PC-3 (cell line): ENCODE results near the gene IST1. TPM values are rescaled to one million over a fixed set of nuclear protein-coding genes. Genes with fewer than 3 reads are reported as not detected.

Experiments
- ATAC-seq: fragments of 200-7000 bp; cut with Tn5 transposase; 2 replicates; pipeline ENCODE4 v1.9.1; 2020; ENCODE audit warnings: mild to moderate bottlenecking, moderate library complexity
- BruUV-seq: library from RNA; stranded (reverse); fragments of 400-500 nt; replicated peaks from 2 replicates; lab custom pipeline; 2021; lab: Mats Ljungman, UMichigan
- CTCF ChIA-PET: fragments of 300-600 bp; sonication (Branson Sonifier 250); formaldehyde crosslinking; loops from one replicate; lab custom pipeline; 2022; ENCODE audit warnings: antibody characterized with exemption; lab: Charles Lee
- POLR2A ChIA-PET: fragments of 300-600 bp; sonication (Branson Sonifier 250); formaldehyde crosslinking; loops from one replicate; lab custom pipeline; 2022; ENCODE audit warnings: antibody characterized with exemption; ENCODE audit not compliant: unreplicated experiment; lab: Charles Lee
- DNase-seq: peaks from one replicate; pipeline ENCODE4 v3.0.0-alpha.2; 2015
- H2AFZ ChIP-seq: fragments of 300-600 bp; sonication (generic); 2 replicates; pipeline ENCODE4 v1.6.0; 2016; ENCODE audit warnings: antibody characterized with exemption, low read length
- H3F3A ChIP-seq: fragments of 300-600 bp; sonication (generic); one replicate; pipeline ENCODE4 v1.6.0; 2017; ENCODE audit warnings: antibody characterized with exemption, low read length, control low read depth, mild to moderate bottlenecking; ENCODE audit not compliant: unreplicated experiment
- H3K27ac ChIP-seq: fragments of 300-600 bp; sonication (generic); 2 replicates; pipeline ENCODE4 v1.5.1; 2016; ENCODE audit warnings: mild to moderate bottlenecking, low read length
- H3K27me3 ChIP-seq: fragments of 300-600 bp; sonication (generic); 2 replicates; pipeline ENCODE4 v1.6.1; 2016; ENCODE audit warnings: low read length, mixed read lengths
- H3K36me3 ChIP-seq: fragments of 300-600 bp; sonication (generic); 2 replicates; pipeline ENCODE4 v1.6.1; 2016; ENCODE audit warnings: low read depth, mixed run types, low read length, mixed read lengths
- H3K4me1 ChIP-seq: fragments of 300-600 bp; sonication (generic); 2 replicates; pipeline ENCODE4 v1.5.1; 2016; ENCODE audit warnings: low read length; ENCODE audit not compliant: insufficient read depth
- H3K4me2 ChIP-seq: fragments of 300-600 bp; sonication (generic); 2 replicates; pipeline ENCODE4 v1.6.0; 2016; ENCODE audit warnings: low read length
- H3K4me3 ChIP-seq: fragments of 300-600 bp; sonication (generic); 2 replicates; pipeline ENCODE4 v1.5.1; 2016; ENCODE audit warnings: mild to moderate bottlenecking, low read length, mixed read lengths
- H3K79me2 ChIP-seq: fragments of 300-600 bp; sonication (generic); 2 replicates; pipeline ENCODE4 v1.6.1; 2017; ENCODE audit warnings: low read length, mixed read lengths
- H3K9ac ChIP-seq: fragments of 300-600 bp; sonication (generic); 2 replicates; pipeline ENCODE4 v1.6.0; 2016; ENCODE audit warnings: mild to moderate bottlenecking, low read length
- H3K9me2 ChIP-seq: fragments of 300-600 bp; sonication (generic); replicated peaks from 2 replicates; pipeline ENCODE4 v1.6.1; 2016; ENCODE audit warnings: mixed run types, low read length, mixed read lengths
- H3K9me3 ChIP-seq: fragments of 300-600 bp; sonication (generic); 2 replicates; pipeline ENCODE4 v1.6.1; 2016; ENCODE audit warnings: low read length, mixed read lengths
- H4K20me1 ChIP-seq: fragments of 300-600 bp; sonication (generic); 2 replicates; pipeline ENCODE4 v1.6.1; 2016; ENCODE audit warnings: low read length, mixed read lengths
- CTCF ChIP-seq: fragments of 300-600 bp; sonication (generic); conservative IDR thresholded peaks from 2 replicates; pipeline ENCODE4 v1.5.1; 2017; ENCODE audit warnings: antibody characterized with exemption, low read depth, mild to moderate bottlenecking, low read length
- EZH2 ChIP-seq: fragments of 300-600 bp; sonication (generic); IDR thresholded peaks from one replicate; pipeline ENCODE4 v1.6.1; 2017; ENCODE audit warnings: antibody characterized with exemption, mild to moderate bottlenecking, low read length; ENCODE audit not compliant: unreplicated experiment
- EZH2phosphoT487 ChIP-seq: fragments of 300-600 bp; sonication (generic); IDR thresholded peaks from 2 replicates; pipeline ENCODE4 v1.6.1; 2018; ENCODE audit warnings: mild to moderate bottlenecking, antibody characterized with exemption, low read length, borderline replicate concordance
- intact Hi-C: fragments of 100-400 bp; cut with micrococcal nuclease; formaldehyde crosslinking; loops from 2 replicates; pipeline ENCODE4 v1.9.0; 2023
- total RNA-seq: library from RNA; depleted of rRNA; stranded (reverse); fragments of >200 nt; gene quantifications from 2 replicates; pipeline ENCODE4 v1.2.3, GENCODE V29; 2014

The IST1 gene
- total RNA-seq, 1 experiment from 2014 or later = 86.4 TPM

GRCh38 chr16:71885261-71885650 lies 10.1 kb upstream of the IST1 start:
- Histone ChIP-seq H2AFZ (0 out of 2 replicates have a peak overlapping the region, but pooled peaks have one; percentile 37), H3K27me3 (no peaks in the 10 kb centered on the region), H3K27ac (no peak overlapping the region), H3K4me2 (peak overlapping the region; percentile 98; the same call in 1 of the 2 replicates), H3K79me2 (no peaks in the 10 kb centered on the region), H3K4me3 (peak overlapping the region; percentile 88; the same call in 1 of the 2 replicates), H3K9ac (no peak overlapping the region), H4K20me1 (no peaks in the 10 kb centered on the region), H3K4me1 (peaks cover 5% of the 10 kb centered on the region; the same call in 1 of the 2 replicates), H3F3A (no peaks in the 10 kb centered on the region), H3K36me3 (no peaks in the 10 kb centered on the region), H3K9me2 (no peaks in the 10 kb centered on the region), H3K9me3 (no peaks in the 10 kb centered on the region)
- intact Hi-C loops = loop anchor here (10.0 kb wide), 1 partner anchor 110 kb away; no protein-coding TSS in a partner anchor
- ATAC-seq = no peak
- DNase-seq = peak; percentile 24
- ChIA-PET POLR2A (interaction anchor here (0.7 kb wide), 1 partner anchor 37 kb away, joined by 4 read pairs; no protein-coding TSS in a partner anchor), CTCF (no interaction called here)
- TF ChIP-seq CTCF (no peak), EZH2phosphoT487 (no peak), EZH2 (no peak)
- BruUV-seq = no TSS peak

DNA sequence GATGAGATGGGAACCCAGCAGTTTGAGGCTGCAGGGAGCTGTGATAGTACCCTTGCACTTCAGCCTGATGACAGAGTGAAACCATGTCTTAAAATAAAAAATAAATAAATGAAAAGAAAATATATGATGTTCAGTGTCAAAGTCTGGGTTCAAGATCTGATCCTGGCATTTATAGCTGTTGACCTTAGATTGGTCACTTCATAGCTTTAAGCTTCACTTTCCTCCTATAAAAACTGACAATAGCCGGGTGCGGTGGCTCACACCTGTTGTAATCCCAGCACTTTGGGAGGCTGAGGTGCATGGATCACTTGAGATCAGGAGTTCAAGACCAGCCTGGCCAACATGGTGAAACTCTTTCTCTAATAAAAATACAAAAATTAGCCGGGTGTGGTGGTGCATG lies 6.2 kb upstream of the IST1 start:
- peaks cover 4% of the 10 kb centered on the region; the same call in 1 of the 2 replicates for H3K4me1 ChIP-seq
- intact Hi-C loops = loop anchor here (10.0 kb wide), 1 partner anchor 114 kb away; no protein-coding TSS in a partner anchor
- ChIA-PET POLR2A (no interaction called here), CTCF (no interaction called here)
- no peak overlapping the region for H2AFZ ChIP-seq
- H3K79me2 ChIP-seq = no peaks in the 10 kb centered on the region
- H3K36me3 ChIP-seq = no peaks in the 10 kb centered on the region
- no peak overlapping the region for H3K4me3 ChIP-seq
- DNase-seq = no peak
- H3K9ac ChIP-seq = no peak overlapping the region
- H3K27ac ChIP-seq = no peak overlapping the region
- no peaks in the 10 kb centered on the region for H3F3A ChIP-seq
- H4K20me1 ChIP-seq = no peaks in the 10 kb centered on the region
- H3K27me3 ChIP-seq = no peaks in the 10 kb centered on the region
- H3K9me3 ChIP-seq = no peaks in the 10 kb centered on the region
- H3K4me2 ChIP-seq = no peak overlapping the region
- no peak for ATAC-seq
- TF ChIP-seq CTCF (no peak), EZH2 (no peak), EZH2phosphoT487 (no peak)
- no peaks in the 10 kb centered on the region for H3K9me2 ChIP-seq
- no TSS peak for BruUV-seq

DNA sequence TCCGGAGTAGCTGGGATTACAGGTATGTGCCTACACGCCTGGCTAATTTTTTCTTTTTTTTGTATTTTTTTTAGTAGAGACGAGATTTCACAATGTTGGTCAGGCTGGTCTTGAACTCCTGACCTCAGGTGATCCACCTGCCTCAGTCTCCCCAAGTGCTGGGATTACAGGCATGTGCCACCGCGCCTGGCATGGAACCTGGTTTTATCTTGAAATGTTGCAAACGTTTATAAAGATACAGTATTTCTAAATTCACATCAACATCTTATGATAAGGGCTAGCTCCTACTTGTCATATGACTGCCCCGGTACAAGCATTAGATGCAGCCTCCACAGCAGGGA lies 1.5 kb upstream of the IST1 start:
- no peak for ATAC-seq
- peak overlapping the region; percentile 100 for H3K4me3 ChIP-seq
- H3K27ac ChIP-seq = 0 out of 2 replicates have a peak overlapping the region, but pooled peaks have one; percentile 82
- H3K79me2 ChIP-seq = peaks cover 36% of the 10 kb centered on the region
- no peaks in the 10 kb centered on the region for H3K36me3 ChIP-seq
- peak overlapping the region; percentile 98 for H3K9ac ChIP-seq
- ChIA-PET CTCF (no interaction called here), POLR2A (no interaction called here)
- peak overlapping the region; percentile 88 for H2AFZ ChIP-seq
- no peak for TF ChIP-seq CTCF
- intact Hi-C loops = loop anchor here (5.0 kb wide), 1 partner anchor 198 kb away; the partner anchor contains the start of genes DHX38 and TXNL4B
- H3K9me2 ChIP-seq = no peaks in the 10 kb centered on the region
- H3F3A ChIP-seq = no peaks in the 10 kb centered on the region
- H3K4me2 ChIP-seq = peak overlapping the region; percentile 98
- peaks cover 15% of the 10 kb centered on the region; the same call in 1 of the 2 replicates for H4K20me1 ChIP-seq
- peaks cover 13% of the 10 kb centered on the region; the same call in 1 of the 2 replicates for H3K4me1 ChIP-seq
- no TSS peak for BruUV-seq
- no peaks in the 10 kb centered on the region for H3K27me3 ChIP-seq
- no peaks in the 10 kb centered on the region for H3K9me3 ChIP-seq
- no peak for DNase-seq
